Measurements from ENCODE around the gene GNG4. TPM values are rescaled to one million over a fixed set of nuclear protein-coding genes. Genes with fewer than 3 reads are reported as not detected.
"Not testable (repeated sequence)": the region's sequence is repeated elsewhere in the genome, so short reads cannot be mapped to it uniquely, and the experiment has no call there.

The GNG4 gene
- total RNA-seq, 4 donors from 2014 or later: 0.42 to 6.3 (median 0.98) TPM; not detected in 1

DNA sequence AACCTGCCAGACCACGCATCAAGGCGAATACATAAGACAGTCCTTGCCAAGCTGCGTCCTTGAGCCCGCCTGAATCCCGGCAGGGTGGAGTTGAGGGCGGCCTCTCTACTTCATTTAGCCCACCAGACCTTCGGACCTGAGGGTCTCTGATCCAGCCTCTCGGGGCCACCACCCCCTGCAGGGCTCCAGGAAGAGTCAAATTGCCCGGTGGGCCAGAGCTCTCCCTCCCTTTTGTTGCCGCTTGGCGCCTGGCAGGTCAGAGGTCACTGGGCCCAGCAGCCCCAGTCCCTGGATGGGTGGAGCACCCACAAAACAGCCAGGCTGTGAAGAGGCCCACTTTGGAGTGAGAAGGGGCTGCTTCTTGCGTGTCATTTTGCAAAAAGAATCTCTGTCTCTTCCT is 9.0 kb downstream of the GNG4 start:
- Histone ChIP-seq H3K4me1 (no peaks in the 10 kb centered on the region), H3K27ac (no peak overlapping the region), H3K9me3 (no peaks in the 10 kb centered on the region), H3K4me3 (no peak overlapping the region), H3K36me3 (no peaks in the 10 kb centered on the region), H3K27me3 (peaks cover 0 to 10% of the 10 kb centered on the region in 2 donors)
- TF ChIP-seq EP300 (IDR thresholded peaks at IDR 0.05) (no peak), POLR2A (IDR thresholded peaks at IDR 0.05) (no peak)
- TF ChIP-seq, protein P1, sequence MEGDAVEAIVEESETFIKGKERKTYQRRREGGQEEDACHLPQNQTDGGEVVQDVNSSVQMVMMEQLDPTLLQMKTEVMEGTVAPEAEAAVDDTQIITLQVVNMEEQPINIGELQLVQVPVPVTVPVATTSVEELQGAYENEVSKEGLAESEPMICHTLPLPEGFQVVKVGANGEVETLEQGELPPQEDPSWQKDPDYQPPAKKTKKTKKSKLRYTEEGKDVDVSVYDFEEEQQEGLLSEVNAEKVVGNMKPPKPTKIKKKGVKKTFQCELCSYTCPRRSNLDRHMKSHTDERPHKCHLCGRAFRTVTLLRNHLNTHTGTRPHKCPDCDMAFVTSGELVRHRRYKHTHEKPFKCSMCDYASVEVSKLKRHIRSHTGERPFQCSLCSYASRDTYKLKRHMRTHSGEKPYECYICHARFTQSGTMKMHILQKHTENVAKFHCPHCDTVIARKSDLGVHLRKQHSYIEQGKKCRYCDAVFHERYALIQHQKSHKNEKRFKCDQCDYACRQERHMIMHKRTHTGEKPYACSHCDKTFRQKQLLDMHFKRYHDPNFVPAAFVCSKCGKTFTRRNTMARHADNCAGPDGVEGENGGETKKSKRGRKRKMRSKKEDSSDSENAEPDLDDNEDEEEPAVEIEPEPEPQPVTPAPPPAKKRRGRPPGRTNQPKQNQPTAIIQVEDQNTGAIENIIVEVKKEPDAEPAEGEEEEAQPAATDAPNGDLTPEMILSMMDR (IDR thresholded peaks at IDR 0.05): no peak
- no peak for DNase-seq (ENCODE audit: low spot score in 2 of 2)
- WGBS, 2 donors: 67 to 84% methylated on average over 12 of the region's 12 CpGs

- Histone ChIP-seq H3K27me3 (no peaks in the 10 kb centered on the region), H3K36me3 (no peaks in the 10 kb centered on the region), H3K27ac (no peak overlapping the region), H3K4me3 (no peak overlapping the region), H3K9me3 (no peaks in the 10 kb centered on the region), H3K4me1 (no peaks in the 10 kb centered on the region)
- DNase-seq (ENCODE audit: low spot score in 2 of 2): no peak
- WGBS, 2 donors: 77 to 80% methylated on average over 14 of the region's 14 CpGs
- TF ChIP-seq, protein P1 (IDR thresholded peaks at IDR 0.05): no peak
- TF ChIP-seq EP300 (IDR thresholded peaks at IDR 0.05): no peak
- TF ChIP-seq POLR2A (IDR thresholded peaks at IDR 0.05): no peak
These were observed 10.1 kb downstream of the GNG4 start for GRCh38 chr1:235639226-235640205.

GRCh38 chr1:235638612-235639011 is 11.0 kb downstream of the GNG4 start:
- not testable (repeated sequence) for H3K27ac ChIP-seq; H3K4me3 ChIP-seq; H3K27me3 ChIP-seq; H3K36me3 ChIP-seq; H3K9me3 ChIP-seq; H3K4me1 ChIP-seq; DNase-seq (ENCODE audit: low spot score in 2 of 2)
- WGBS, 2 donors: 86 to 90% methylated on average over 2 of the region's 2 CpGs

- no peaks in the 10 kb centered on the region for H3K9me3 ChIP-seq
- TF ChIP-seq, protein P1 (IDR thresholded peaks at IDR 0.05): no peak
- TF ChIP-seq EP300 (IDR thresholded peaks at IDR 0.05) (no peak), POLR2A (IDR thresholded peaks at IDR 0.05) (no peak)
- no peaks in the 10 kb centered on the region for H3K27me3 ChIP-seq
These were observed 11.6 kb downstream of the GNG4 start for GRCh38 chr1:235637756-235638534.

GRCh38 chr1:235635938-235636662 is 13.5 kb downstream of the GNG4 start:
- peaks cover 0 to 12% (median 0%) of the 10 kb centered on the region in 4 donors for H3K4me1 ChIP-seq
- DNase-seq (ENCODE audit: low spot score in 2 of 2): no peak
- no peaks in the 10 kb centered on the region for H3K9me3 ChIP-seq
- H3K36me3 ChIP-seq: no peaks in the 10 kb centered on the region
- WGBS, 2 donors: 66 to 76% methylated on average over 8 to 12 of the region's 12 CpGs
- H3K27me3 ChIP-seq: no peaks in the 10 kb centered on the region
- H3K27ac ChIP-seq: no peak overlapping the region
- TF ChIP-seq POLR2A (IDR thresholded peaks at IDR 0.05): no peak
- TF ChIP-seq EP300 (IDR thresholded peaks at IDR 0.05): no peak
- TF ChIP-seq, protein P1 (IDR thresholded peaks at IDR 0.05): no peak
- no peak overlapping the region for H3K4me3 ChIP-seq

More at GRCh38 chr1:235637756-235638534, 11.6 kb downstream of the GNG4 start:
- Histone ChIP-seq H3K27ac (no peak overlapping the region), H3K36me3 (no peaks in the 10 kb centered on the region), H3K4me1 (peaks cover 0 to 3% (median 0%) of the 10 kb centered on the region in 4 donors), H3K4me3 (no peak overlapping the region)
- no peak for DNase-seq (ENCODE audit: low spot score in 2 of 2)
- 73 to 85% methylated on average over 10 of the region's 10 CpGs for WGBS, 2 donors

All from tibial nerve (tissue), 4 donors.